PC-3 (cell line): ENCODE results near the gene ACBD6. TPM values are rescaled to one million over a fixed set of nuclear protein-coding genes. Genes with fewer than 3 reads are reported as not detected.

Experiments used
- ATAC-seq: fragments of 200-7000 bp; cut with Tn5 transposase; 2 replicates; pipeline ENCODE4 v1.9.1; 2020; ENCODE audit warnings: mild to moderate bottlenecking, moderate library complexity
- BruUV-seq: library from RNA; stranded (reverse); fragments of 400-500 nt; replicated peaks from 2 replicates; lab custom pipeline; 2021; lab: Mats Ljungman, UMichigan
- CTCF ChIA-PET: fragments of 300-600 bp; sonication (Branson Sonifier 250); formaldehyde crosslinking; loops from one replicate; lab custom pipeline; 2022; ENCODE audit warnings: antibody characterized with exemption; lab: Charles Lee
- POLR2A ChIA-PET: fragments of 300-600 bp; sonication (Branson Sonifier 250); formaldehyde crosslinking; loops from one replicate; lab custom pipeline; 2022; ENCODE audit warnings: antibody characterized with exemption; ENCODE audit not compliant: unreplicated experiment; lab: Charles Lee
- DNase-seq: peaks from one replicate; pipeline ENCODE4 v3.0.0-alpha.2; 2015
- H2AFZ ChIP-seq: fragments of 300-600 bp; sonication (generic); 2 replicates; pipeline ENCODE4 v1.6.0; 2016; ENCODE audit warnings: antibody characterized with exemption, low read length
- H3F3A ChIP-seq: fragments of 300-600 bp; sonication (generic); one replicate; pipeline ENCODE4 v1.6.0; 2017; ENCODE audit warnings: antibody characterized with exemption, low read length, control low read depth, mild to moderate bottlenecking; ENCODE audit not compliant: unreplicated experiment
- H3K27ac ChIP-seq: fragments of 300-600 bp; sonication (generic); 2 replicates; pipeline ENCODE4 v1.5.1; 2016; ENCODE audit warnings: mild to moderate bottlenecking, low read length
- H3K27me3 ChIP-seq: fragments of 300-600 bp; sonication (generic); 2 replicates; pipeline ENCODE4 v1.6.1; 2016; ENCODE audit warnings: low read length, mixed read lengths
- H3K36me3 ChIP-seq: fragments of 300-600 bp; sonication (generic); 2 replicates; pipeline ENCODE4 v1.6.1; 2016; ENCODE audit warnings: low read depth, mixed run types, low read length, mixed read lengths
- H3K4me1 ChIP-seq: fragments of 300-600 bp; sonication (generic); 2 replicates; pipeline ENCODE4 v1.5.1; 2016; ENCODE audit warnings: low read length; ENCODE audit not compliant: insufficient read depth
- H3K4me2 ChIP-seq: fragments of 300-600 bp; sonication (generic); 2 replicates; pipeline ENCODE4 v1.6.0; 2016; ENCODE audit warnings: low read length
- H3K4me3 ChIP-seq: fragments of 300-600 bp; sonication (generic); 2 replicates; pipeline ENCODE4 v1.5.1; 2016; ENCODE audit warnings: mild to moderate bottlenecking, low read length, mixed read lengths
- H3K79me2 ChIP-seq: fragments of 300-600 bp; sonication (generic); 2 replicates; pipeline ENCODE4 v1.6.1; 2017; ENCODE audit warnings: low read length, mixed read lengths
- H3K9ac ChIP-seq: fragments of 300-600 bp; sonication (generic); 2 replicates; pipeline ENCODE4 v1.6.0; 2016; ENCODE audit warnings: mild to moderate bottlenecking, low read length
- H3K9me2 ChIP-seq: fragments of 300-600 bp; sonication (generic); replicated peaks from 2 replicates; pipeline ENCODE4 v1.6.1; 2016; ENCODE audit warnings: mixed run types, low read length, mixed read lengths
- H3K9me3 ChIP-seq: fragments of 300-600 bp; sonication (generic); 2 replicates; pipeline ENCODE4 v1.6.1; 2016; ENCODE audit warnings: low read length, mixed read lengths
- H4K20me1 ChIP-seq: fragments of 300-600 bp; sonication (generic); 2 replicates; pipeline ENCODE4 v1.6.1; 2016; ENCODE audit warnings: low read length, mixed read lengths
- EZH2 ChIP-seq: fragments of 300-600 bp; sonication (generic); IDR thresholded peaks from one replicate; pipeline ENCODE4 v1.6.1; 2017; ENCODE audit warnings: antibody characterized with exemption, mild to moderate bottlenecking, low read length; ENCODE audit not compliant: unreplicated experiment
- EZH2phosphoT487 ChIP-seq: fragments of 300-600 bp; sonication (generic); IDR thresholded peaks from 2 replicates; pipeline ENCODE4 v1.6.1; 2018; ENCODE audit warnings: mild to moderate bottlenecking, antibody characterized with exemption, low read length, borderline replicate concordance
- intact Hi-C: fragments of 100-400 bp; cut with micrococcal nuclease; formaldehyde crosslinking; loops from 2 replicates; pipeline ENCODE4 v1.9.0; 2023
- total RNA-seq: library from RNA; depleted of rRNA; stranded (reverse); fragments of >200 nt; gene quantifications from 2 replicates; pipeline ENCODE4 v1.2.3, GENCODE V29; 2014
- TF ChIP-seq, protein P1 (sequence below): fragments of 300-600 bp; sonication (generic); conservative IDR thresholded peaks from 2 replicates; pipeline ENCODE4 v1.5.1; 2017; ENCODE audit warnings: antibody characterized with exemption, low read depth, mild to moderate bottlenecking, low read length

Gene ACBD6
- total RNA-seq, 1 experiment from 2014 or later: 43.3 TPM

- Histone ChIP-seq H3K27ac (no peak overlapping the region), H3K36me3 (peaks cover 14% of the 10 kb centered on the region), H3F3A (no peaks in the 10 kb centered on the region), H3K27me3 (no peaks in the 10 kb centered on the region), H2AFZ (no peak overlapping the region), H3K9me2 (no peaks in the 10 kb centered on the region), H3K9me3 (peaks cover 13% of the 10 kb centered on the region; the same call in 1 of the 2 replicates), H4K20me1 (no peaks in the 10 kb centered on the region), H3K4me3 (no peak overlapping the region), H3K9ac (no peak overlapping the region), H3K79me2 (peaks cover 28% of the 10 kb centered on the region), H3K4me2 (no peak overlapping the region), H3K4me1 (no peaks in the 10 kb centered on the region)
- no TSS peak for BruUV-seq
- DNase-seq: no peak
- POLR2A ChIA-PET: no interaction called here
- TF ChIP-seq, protein P1, sequence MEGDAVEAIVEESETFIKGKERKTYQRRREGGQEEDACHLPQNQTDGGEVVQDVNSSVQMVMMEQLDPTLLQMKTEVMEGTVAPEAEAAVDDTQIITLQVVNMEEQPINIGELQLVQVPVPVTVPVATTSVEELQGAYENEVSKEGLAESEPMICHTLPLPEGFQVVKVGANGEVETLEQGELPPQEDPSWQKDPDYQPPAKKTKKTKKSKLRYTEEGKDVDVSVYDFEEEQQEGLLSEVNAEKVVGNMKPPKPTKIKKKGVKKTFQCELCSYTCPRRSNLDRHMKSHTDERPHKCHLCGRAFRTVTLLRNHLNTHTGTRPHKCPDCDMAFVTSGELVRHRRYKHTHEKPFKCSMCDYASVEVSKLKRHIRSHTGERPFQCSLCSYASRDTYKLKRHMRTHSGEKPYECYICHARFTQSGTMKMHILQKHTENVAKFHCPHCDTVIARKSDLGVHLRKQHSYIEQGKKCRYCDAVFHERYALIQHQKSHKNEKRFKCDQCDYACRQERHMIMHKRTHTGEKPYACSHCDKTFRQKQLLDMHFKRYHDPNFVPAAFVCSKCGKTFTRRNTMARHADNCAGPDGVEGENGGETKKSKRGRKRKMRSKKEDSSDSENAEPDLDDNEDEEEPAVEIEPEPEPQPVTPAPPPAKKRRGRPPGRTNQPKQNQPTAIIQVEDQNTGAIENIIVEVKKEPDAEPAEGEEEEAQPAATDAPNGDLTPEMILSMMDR: no peak
- TF ChIP-seq EZH2 (no peak), EZH2phosphoT487 (no peak)
- ATAC-seq: no peak
- CTCF ChIA-PET: no interaction called here
- intact Hi-C loops: no loop called here
These were observed 126.1 kb downstream of the ACBD6 start for GRCh38 chr1:180376253-180376652.

- CTCF ChIA-PET: no interaction called here
- Histone ChIP-seq H3K36me3 (no peaks in the 10 kb centered on the region), H3K9ac (no peak overlapping the region), H3F3A (no peaks in the 10 kb centered on the region), H2AFZ (no peak overlapping the region), H3K9me3 (no peaks in the 10 kb centered on the region), H3K27me3 (no peaks in the 10 kb centered on the region), H3K4me1 (no peaks in the 10 kb centered on the region), H3K27ac (no peak overlapping the region), H3K79me2 (no peaks in the 10 kb centered on the region), H4K20me1 (no peaks in the 10 kb centered on the region), H3K4me3 (no peak overlapping the region), H3K9me2 (no peaks in the 10 kb centered on the region), H3K4me2 (no peak overlapping the region)
- DNase-seq (no peak), ATAC-seq (no peak)
- TF ChIP-seq EZH2phosphoT487 (no peak), EZH2 (no peak)
- TF ChIP-seq, protein P1: no peak
- POLR2A ChIA-PET: no interaction called here
- BruUV-seq: no TSS peak
- intact Hi-C loops: no loop called here
These were observed 129.6 kb downstream of the ACBD6 start for GRCh38 chr1:180372728-180373127.

DNA sequence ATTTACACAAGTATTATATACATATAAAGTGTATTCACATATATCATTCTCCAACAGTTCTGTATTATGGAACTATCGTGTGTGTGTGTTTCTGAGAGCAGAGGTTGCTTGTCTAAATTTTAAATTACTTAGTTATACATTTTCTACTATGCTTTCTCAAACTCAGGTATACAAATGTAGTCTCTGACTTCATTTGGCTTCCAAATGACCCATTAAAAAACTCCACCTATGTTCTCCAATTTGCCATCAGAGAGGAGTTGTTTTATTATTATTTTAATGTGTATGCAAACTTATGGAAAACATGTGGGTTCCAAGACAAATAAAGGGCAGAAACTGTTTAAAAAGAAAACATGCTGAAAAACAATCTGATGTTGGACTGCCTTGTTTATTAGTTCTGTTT lies 131.8 kb downstream of the ACBD6 start:
- Histone ChIP-seq H3K36me3 (no peaks in the 10 kb centered on the region), H3K9ac (no peak overlapping the region), H3F3A (no peaks in the 10 kb centered on the region), H3K4me2 (no peak overlapping the region), H3K27me3 (no peaks in the 10 kb centered on the region), H3K27ac (no peak overlapping the region), H3K9me2 (no peaks in the 10 kb centered on the region), H4K20me1 (no peaks in the 10 kb centered on the region), H3K79me2 (no peaks in the 10 kb centered on the region), H3K4me3 (no peak overlapping the region), H3K9me3 (no peaks in the 10 kb centered on the region), H2AFZ (no peak overlapping the region), H3K4me1 (peaks cover 6% of the 10 kb centered on the region)
- intact Hi-C loops: no loop called here
- CTCF ChIA-PET: no interaction called here
- no peak for DNase-seq
- no TSS peak for BruUV-seq
- ATAC-seq: no peak
- POLR2A ChIA-PET: no interaction called here
- TF ChIP-seq EZH2: no peak
- TF ChIP-seq, protein P1: no peak
- TF ChIP-seq EZH2phosphoT487: no peak
